ENCODE results near the gene SNX32. TPM values are rescaled to one million over a fixed set of nuclear protein-coding genes. Genes with fewer than 3 reads are reported as not detected.

Gene SNX32
- total and polyA plus RNA-seq, 9 of the 15 experiments (the other 6 are each of a cell fraction or from before 2014, with no cell fraction given) = 0.03 TPM; not detected in 7

DNA sequence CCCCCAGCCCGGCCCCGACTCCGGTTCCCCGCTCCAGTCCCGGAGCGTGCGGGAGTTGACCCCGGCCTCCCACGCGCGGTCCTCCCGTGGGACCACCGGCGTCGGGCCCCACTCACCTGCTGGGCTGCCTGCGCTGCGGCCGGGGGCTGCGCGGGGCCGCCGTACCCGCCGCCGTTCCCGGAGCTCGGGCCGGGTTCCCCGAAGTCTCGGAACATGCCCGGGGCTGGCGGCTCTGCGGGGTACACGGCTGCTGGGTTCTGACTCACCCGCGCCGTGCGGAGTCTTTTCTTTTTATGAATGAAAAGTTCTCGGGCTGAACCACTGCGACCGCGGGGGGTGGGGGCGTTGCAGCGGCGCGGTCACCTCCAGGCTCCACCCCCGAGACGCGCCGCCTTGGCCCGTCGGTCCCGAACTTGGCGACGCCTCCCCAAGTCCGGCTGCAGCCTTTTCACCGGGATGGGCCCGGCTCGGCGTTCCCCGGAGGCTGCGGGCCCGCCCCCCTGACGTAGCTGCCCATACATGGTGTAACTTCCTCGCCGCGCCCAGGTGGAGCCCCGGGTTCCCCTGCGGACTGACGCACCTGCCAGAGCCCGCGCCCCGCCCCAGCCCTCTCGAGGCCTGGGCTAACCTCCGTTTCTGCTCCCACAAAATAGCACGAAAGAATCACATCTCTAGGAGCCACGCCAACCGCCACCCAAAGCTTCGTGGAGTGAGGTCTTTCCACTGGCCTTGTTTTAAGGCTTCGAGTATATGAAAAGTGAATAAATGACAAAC, 66.5 kb downstream of the SNX32 start, which contains the start of gene FOSL1 (continued):
- TF ChIP-seq, protein P1, sequence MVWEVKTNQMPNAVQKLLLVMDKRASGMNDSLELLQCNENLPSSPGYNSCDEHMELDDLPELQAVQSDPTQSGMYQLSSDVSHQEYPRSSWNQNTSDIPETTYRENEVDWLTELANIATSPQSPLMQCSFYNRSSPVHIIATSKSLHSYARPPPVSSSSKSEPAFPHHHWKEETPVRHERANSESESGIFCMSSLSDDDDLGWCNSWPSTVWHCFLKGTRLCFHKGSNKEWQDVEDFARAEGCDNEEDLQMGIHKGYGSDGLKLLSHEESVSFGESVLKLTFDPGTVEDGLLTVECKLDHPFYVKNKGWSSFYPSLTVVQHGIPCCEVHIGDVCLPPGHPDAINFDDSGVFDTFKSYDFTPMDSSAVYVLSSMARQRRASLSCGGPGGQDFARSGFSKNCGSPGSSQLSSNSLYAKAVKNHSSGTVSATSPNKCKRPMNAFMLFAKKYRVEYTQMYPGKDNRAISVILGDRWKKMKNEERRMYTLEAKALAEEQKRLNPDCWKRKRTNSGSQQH (CRISPR knock-in tag; IDR thresholded peaks at IDR 0.05) = no peak
- TF ChIP-seq, protein P2, sequence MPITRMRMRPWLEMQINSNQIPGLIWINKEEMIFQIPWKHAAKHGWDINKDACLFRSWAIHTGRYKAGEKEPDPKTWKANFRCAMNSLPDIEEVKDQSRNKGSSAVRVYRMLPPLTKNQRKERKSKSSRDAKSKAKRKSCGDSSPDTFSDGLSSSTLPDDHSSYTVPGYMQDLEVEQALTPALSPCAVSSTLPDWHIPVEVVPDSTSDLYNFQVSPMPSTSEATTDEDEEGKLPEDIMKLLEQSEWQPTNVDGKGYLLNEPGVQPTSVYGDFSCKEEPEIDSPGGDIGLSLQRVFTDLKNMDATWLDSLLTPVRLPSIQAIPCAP (CRISPR knock-in tag; IDR thresholded peaks at IDR 0.05; ENCODE audit: borderline replicate concordance) = no peak
- TF ChIP-seq NEUROD1 (IDR thresholded peaks at IDR 0.05; ENCODE audit: borderline replicate concordance, low read depth, low read length, partially characterized antibody) (peak; percentile 52), ZZZ3 (IDR thresholded peaks at IDR 0.05) (no peak), BRD9 (IDR thresholded peaks at IDR 0.05; ENCODE audit: low read depth, partially characterized antibody) (no peak), BDP1 (IDR thresholded peaks at IDR 0.05; ENCODE audit: insufficient read depth, insufficient read length) (no peak), ZNF79 (CRISPR knock-in tag; IDR thresholded peaks at IDR 0.05; ENCODE audit: low read depth) (no peak), MYC (IDR thresholded peaks at IDR 0.05; ENCODE audit: low read depth, low read length) (peak; percentile 79), MYC (CRISPR knock-in tag; IDR thresholded peaks at IDR 0.05; ENCODE audit: borderline replicate concordance, low read depth) (no peak), KLF10 (CRISPR knock-in tag; IDR thresholded peaks at IDR 0.05) (no peak), HNRNPLL (IDR thresholded peaks at IDR 0.05; ENCODE audit: low read depth, low read length, poor library complexity, severe bottlenecking) (peak; percentile 62), RFX1 (IDR thresholded peaks at IDR 0.05) (no peak), KDM5B (IDR thresholded peaks at IDR 0.05; ENCODE audit: insufficient replicate concordance, low read depth, low read length) (peak; percentile 97), ZNF24 (IDR thresholded peaks at IDR 0.05) (no peak), ZNF133 (CRISPR knock-in tag; IDR thresholded peaks at IDR 0.05) (no peak), TSC22D4 (tag; IDR thresholded peaks at IDR 0.05) (no peak), HDAC6 (IDR thresholded peaks at IDR 0.05; ENCODE audit: low read depth, low read length) (no peak), PPARD (CRISPR knock-in tag; IDR thresholded peaks at IDR 0.05) (no peak), KDM4B (IDR thresholded peaks at IDR 0.05; ENCODE audit: borderline replicate concordance in 2 of 2, low read depth in 1 of 2) (no peak), ILF3 (IDR thresholded peaks at IDR 0.05; ENCODE audit: borderline replicate concordance) (no peak; the same call in 1 of the 2 replicates)
- TF ChIP-seq, protein P3, sequence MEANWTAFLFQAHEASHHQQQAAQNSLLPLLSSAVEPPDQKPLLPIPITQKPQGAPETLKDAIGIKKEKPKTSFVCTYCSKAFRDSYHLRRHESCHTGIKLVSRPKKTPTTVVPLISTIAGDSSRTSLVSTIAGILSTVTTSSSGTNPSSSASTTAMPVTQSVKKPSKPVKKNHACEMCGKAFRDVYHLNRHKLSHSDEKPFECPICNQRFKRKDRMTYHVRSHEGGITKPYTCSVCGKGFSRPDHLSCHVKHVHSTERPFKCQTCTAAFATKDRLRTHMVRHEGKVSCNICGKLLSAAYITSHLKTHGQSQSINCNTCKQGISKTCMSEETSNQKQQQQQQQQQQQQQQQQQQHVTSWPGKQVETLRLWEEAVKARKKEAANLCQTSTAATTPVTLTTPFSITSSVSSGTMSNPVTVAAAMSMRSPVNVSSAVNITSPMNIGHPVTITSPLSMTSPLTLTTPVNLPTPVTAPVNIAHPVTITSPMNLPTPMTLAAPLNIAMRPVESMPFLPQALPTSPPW (CRISPR knock-in tag; IDR thresholded peaks at IDR 0.05) = peak; percentile 75
- TF ChIP-seq, protein P4, sequence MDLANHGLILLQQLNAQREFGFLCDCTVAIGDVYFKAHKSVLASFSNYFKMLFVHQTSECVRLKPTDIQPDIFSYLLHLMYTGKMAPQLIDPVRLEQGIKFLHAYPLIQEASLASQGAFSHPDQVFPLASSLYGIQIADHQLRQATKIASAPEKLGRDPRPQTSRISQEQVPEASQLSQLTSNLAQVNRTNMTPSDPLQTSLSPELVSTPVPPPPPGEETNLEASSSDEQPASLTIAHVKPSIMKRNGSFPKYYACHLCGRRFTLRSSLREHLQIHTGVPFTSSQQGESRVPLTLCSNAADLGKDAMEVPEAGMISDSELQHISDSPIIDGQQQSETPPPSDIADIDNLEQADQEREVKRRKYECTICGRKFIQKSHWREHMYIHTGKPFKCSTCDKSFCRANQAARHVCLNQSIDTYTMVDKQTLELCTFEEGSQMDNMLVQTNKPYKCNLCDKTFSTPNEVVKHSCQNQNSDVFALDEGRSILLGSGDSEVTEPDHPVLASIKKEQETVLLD (IDR thresholded peaks at IDR 0.05) = no peak
